H1 (cell line): ENCODE data around the gene PTAR1. TPM values are rescaled to one million over a fixed set of nuclear protein-coding genes. Genes with fewer than 3 reads are reported as not detected.
A peak's percentile ranks its signal among the peaks of the same experiment; 100 is the strongest.

Source experiments
- CTCF ChIA-PET: fragments of 300-600 bp; sonication (Branson Sonifier 250); formaldehyde crosslinking; loops from one replicate; lab custom pipeline; 2021; ENCODE audit not compliant: partially characterized antibody; lab: Charles Lee
- POLR2A ChIA-PET: fragments of 300-600 bp; sonication (Branson Sonifier 250); formaldehyde crosslinking; loops from one replicate; lab custom pipeline; 2021; ENCODE audit warnings: inconsistent platforms; ENCODE audit not compliant: partially characterized antibody; lab: Charles Lee
- DNase-seq, 2 experiments: peaks; one replicate each; pipeline versions ENCODE4 v3.0.0 to v3.0.0-alpha.2; 2010 to 2022; ENCODE audit warnings: low spot score in 2 of 2, low read depth in 1 of 2, mixed read lengths in 1 of 2
- FAIRE-seq: peaks from 2 replicates; lab custom pipeline; 2011; peaks lifted over from hg19 to GRCh38; lab: Jason Lieb, UNC
- H2AFZ ChIP-seq: 2 replicates; pipeline ENCODE4 v1.8.1; 2012; ENCODE audit warnings: low read length, inconsistent platforms
- H2AK5ac ChIP-seq: 2 replicates; pipeline ENCODE4 v1.6.1; 2013; ENCODE audit warnings: low read depth, low read length
- H2BK120ac ChIP-seq: replicated peaks from 2 replicates; pipeline ENCODE3; 2013; ENCODE audit warnings: low read depth, low read length, inconsistent platforms
- H2BK12ac ChIP-seq: 2 replicates; pipeline ENCODE4 v1.6.1; 2013; ENCODE audit warnings: low read depth, low read length
- H2BK15ac ChIP-seq: 2 replicates; pipeline ENCODE4 v1.6.1; 2013; ENCODE audit warnings: low read length
- H2BK20ac ChIP-seq: 2 replicates; pipeline ENCODE4 v1.6.1; 2013; ENCODE audit warnings: low read length
- H2BK5ac ChIP-seq: 2 replicates; pipeline ENCODE4 v1.6.1; 2013; ENCODE audit warnings: low read depth, low read length
- H3K14ac ChIP-seq: 2 replicates; pipeline ENCODE4 v1.6.1; 2013; ENCODE audit warnings: inconsistent platforms; ENCODE audit not compliant: insufficient read length
- H3K18ac ChIP-seq: 2 replicates; pipeline ENCODE4 v1.6.1; 2013; ENCODE audit warnings: low read length; ENCODE audit errors: extremely low read depth
- H3K23ac ChIP-seq: 2 replicates; pipeline ENCODE4 v1.6.1; 2013; ENCODE audit warnings: inconsistent platforms; ENCODE audit not compliant: insufficient read length
- H3K23me2 ChIP-seq: 2 replicates; pipeline ENCODE4 v1.6.1; 2013; ENCODE audit warnings: low read depth, low read length
- H3K27ac ChIP-seq: 2 replicates; pipeline ENCODE4 v1.6.1; 2011; ENCODE audit warnings: low read depth, low read length, inconsistent platforms
- H3K27me3 ChIP-seq, 4 experiments: replicated peaks in 1 of 4; 1 replicate in 1 of 4; 2 replicates in 3 of 4; pipeline versions ENCODE4 v1.6.1 to v1.8.1; 2011 to 2013; ENCODE audit warnings: low read length in 3 of 4, mild to moderate bottlenecking in 3 of 4, inconsistent platforms in 2 of 4, mixed read lengths in 2 of 4, moderate library complexity in 1 of 4; ENCODE audit not compliant: control insufficient read depth in 3 of 4, insufficient read depth in 3 of 4; ENCODE audit errors: extremely low read depth in 1 of 4
- H3K36me3 ChIP-seq, 4 experiments: 2 replicates each; pipeline versions ENCODE4 v1.6.1 to v1.8.1; 2011 to 2013; ENCODE audit warnings: mild to moderate bottlenecking in 4 of 4, low read length in 3 of 4, moderate library complexity in 2 of 4, control low read depth in 1 of 4, inconsistent platforms in 1 of 4; ENCODE audit not compliant: insufficient read depth in 4 of 4, control insufficient read depth in 2 of 4
- H3K4ac ChIP-seq: replicated peaks from 2 replicates; pipeline ENCODE3; 2013; ENCODE audit warnings: low read length, low read depth, mixed read lengths, inconsistent platforms; ENCODE audit not compliant: insufficient read length
- H3K4me1 ChIP-seq, 4 experiments: replicated peaks in 1 of 4; 1 replicate in 1 of 4; 2 replicates in 3 of 4; pipeline versions ENCODE4 v1.6.1 to v1.8.1; 2011 to 2013; ENCODE audit warnings: low read length in 3 of 4, inconsistent platforms in 2 of 4, mixed read lengths in 1 of 4; ENCODE audit not compliant: insufficient read depth in 4 of 4, control insufficient read depth in 3 of 4
- H3K4me2 ChIP-seq, 2 experiments: 2 replicates each; pipeline versions ENCODE4 v1.6.1 to v1.8.1; 2011 to 2013; ENCODE audit warnings: low read depth in 2 of 2, low read length in 2 of 2, control low read depth in 1 of 2, inconsistent platforms in 1 of 2, mild to moderate bottlenecking in 1 of 2; ENCODE audit not compliant: insufficient read depth in 1 of 2
- H3K4me3 ChIP-seq, 4 experiments: fragments of 200-600, 300-600 bp in 1 of 4; sonication (generic), shearing (Covaris generic), sonication (Bioruptor Twin) in 1 of 4; 2 replicates each; pipeline versions ENCODE4 v1.5.1 to v1.8.1; 2011 to 2016; ENCODE audit warnings: low read length in 4 of 4, low read depth in 3 of 4, control low read depth in 2 of 4, inconsistent platforms in 2 of 4, mild to moderate bottlenecking in 2 of 4, mixed read lengths in 1 of 4, moderate library complexity in 1 of 4; ENCODE audit not compliant: insufficient read depth in 2 of 4; ENCODE audit errors: extremely low read depth in 1 of 4
- H3K56ac ChIP-seq: replicated peaks from 2 replicates; pipeline ENCODE3; 2013; ENCODE audit warnings: low read depth, mild to moderate bottlenecking, mixed read lengths, low read length, inconsistent platforms; ENCODE audit not compliant: insufficient read length
- H3K79me1 ChIP-seq: 2 replicates; pipeline ENCODE4 v1.6.1; 2013; ENCODE audit warnings: low read depth, low read length, control low read depth
- H3K79me2 ChIP-seq, 2 experiments: 2 replicates each; pipeline versions ENCODE4 v1.6.1 to v1.8.1; 2012 to 2013; ENCODE audit warnings: low read length in 2 of 2, mild to moderate bottlenecking in 2 of 2, inconsistent platforms in 1 of 2; ENCODE audit not compliant: insufficient read depth in 2 of 2, control insufficient read depth in 1 of 2
- H3K9ac ChIP-seq, 4 experiments: replicated peaks in 1 of 4; 1 replicate in 1 of 4; 2 replicates in 3 of 4; pipeline versions ENCODE4 v1.6.1 to v1.8.1; 2011 to 2013; ENCODE audit warnings: low read depth in 3 of 4, low read length in 3 of 4, control low read depth in 2 of 4, mild to moderate bottlenecking in 2 of 4, moderate library complexity in 2 of 4, inconsistent platforms in 1 of 4; ENCODE audit errors: extremely low read depth in 1 of 4
- H3K9me3 ChIP-seq, 2 experiments: 2 replicates each; pipeline versions ENCODE4 v1.6.1 to v1.8.1; 2012 to 2013; ENCODE audit warnings: mild to moderate bottlenecking in 2 of 2, moderate library complexity in 2 of 2, control low read depth in 1 of 2, inconsistent platforms in 1 of 2, low read depth in 1 of 2, low read length in 1 of 2, mixed read lengths in 1 of 2; ENCODE audit not compliant: insufficient read depth in 2 of 2
- H4K20me1 ChIP-seq, 2 experiments: replicated peaks in 1 of 2; 2 replicates each; pipeline versions ENCODE3 to v1.8.1; 2011 to 2013; ENCODE audit warnings: inconsistent platforms in 2 of 2, low read length in 2 of 2, mild to moderate bottlenecking in 1 of 2; ENCODE audit not compliant: insufficient read depth in 2 of 2, control insufficient read depth in 1 of 2
- H4K5ac ChIP-seq: 2 replicates; pipeline ENCODE4 v1.6.1; 2013; ENCODE audit warnings: low read length, low read depth, mixed read lengths, inconsistent platforms; ENCODE audit not compliant: insufficient read length
- H4K8ac ChIP-seq: 2 replicates; pipeline ENCODE4 v1.8.0; 2013; ENCODE audit warnings: mild to moderate bottlenecking, moderate library complexity, low read length, inconsistent platforms; ENCODE audit not compliant: insufficient read depth; ENCODE audit errors: extremely low read depth
- H4K91ac ChIP-seq: replicated peaks from 2 replicates; pipeline ENCODE3; 2013; ENCODE audit warnings: low read length, mixed read lengths, inconsistent platforms; ENCODE audit not compliant: insufficient read length
- ASH2L ChIP-seq: fragments of 200-600, 300-600 bp; sonication (generic); IDR thresholded peaks from one replicate; pipeline ENCODE4 v1.7.1; 2017; ENCODE audit warnings: low read length
- CBX8 ChIP-seq: fragments of 300-800, 300-1000 bp; sonication (generic); IDR thresholded peaks from 2 replicates; pipeline ENCODE4 v1.7.1; 2016; ENCODE audit warnings: low read depth, low read length, borderline replicate concordance
- EZH2 ChIP-seq: fragments of 200-600 bp; sonication (generic); IDR thresholded peaks from 2 replicates; pipeline ENCODE4 v1.7.1; 2012; ENCODE audit warnings: low read depth, mild to moderate bottlenecking, moderate library complexity, low read length, inconsistent platforms; ENCODE audit not compliant: severe bottlenecking
- FOSL1 ChIP-seq: IDR thresholded peaks from 2 replicates; pipeline ENCODE4 v1.6.1; 2011; ENCODE audit warnings: mild to moderate bottlenecking, low read depth, low read length, moderate library complexity; ENCODE audit not compliant: insufficient read depth
- NRF1 ChIP-seq: IDR thresholded peaks from 2 replicates; pipeline ENCODE4 v1.6.1; 2011; ENCODE audit warnings: mild to moderate bottlenecking, low read depth, low read length, improper control_type of control experiment
- RAD21 ChIP-seq, 2 experiments: IDR thresholded peaks in 1 of 2; conservative IDR thresholded peaks in 1 of 2; 2 replicates each; pipeline ENCODE4 v1.6.1; 2011; ENCODE audit warnings: low read depth in 2 of 2, low read length in 2 of 2, improper control_type of control experiment in 1 of 2, inconsistent platforms in 1 of 2, mild to moderate bottlenecking in 1 of 2, moderate library complexity in 1 of 2
- SAP30 ChIP-seq: fragments of 300-600 bp; sonication (generic); IDR thresholded peaks from 2 replicates; pipeline ENCODE4 v1.7.1; 2012; ENCODE audit warnings: low read length, moderate library complexity, mild to moderate bottlenecking, inconsistent platforms; ENCODE audit not compliant: insufficient read depth, insufficient replicate concordance
- SIN3A ChIP-seq, 2 experiments: IDR thresholded peaks in 1 of 2; conservative IDR thresholded peaks in 1 of 2; 2 replicates each; pipeline ENCODE4 v1.6.1; 2011 to 2012; ENCODE audit warnings: low read length in 2 of 2, improper control_type of control experiment in 1 of 2, low read depth in 1 of 2, mild to moderate bottlenecking in 1 of 2
- SP1 ChIP-seq: IDR thresholded peaks from 2 replicates; pipeline ENCODE4 v1.6.1; 2011; ENCODE audit warnings: low read depth, low read length
- SP2 ChIP-seq: IDR thresholded peaks from 2 replicates; pipeline ENCODE4 v1.6.1; 2012; ENCODE audit warnings: mild to moderate bottlenecking, low read length, inconsistent platforms
- SRF ChIP-seq: IDR thresholded peaks from 2 replicates; pipeline ENCODE4 v1.6.1; 2011; ENCODE audit warnings: mild to moderate bottlenecking, low read depth, low read length, moderate library complexity
- TBP ChIP-seq: IDR thresholded peaks from 2 replicates; pipeline ENCODE4 v1.6.1; 2011; ENCODE audit warnings: low read depth, low read length, improper control_type of control experiment
- TEAD4 ChIP-seq: IDR thresholded peaks from 2 replicates; pipeline ENCODE4 v1.6.1; 2012; ENCODE audit warnings: low read depth, low read length, inconsistent platforms, mixed read lengths
- ZNF274 ChIP-seq: IDR thresholded peaks from 2 replicates; pipeline ENCODE4 v1.7.0; 2012; ENCODE audit warnings: low read length, borderline replicate concordance; ENCODE audit errors: extremely low read depth
- WGBS, 2 experiments: shearing (Covaris generic) in 1 of 2; methylation state at CpG; one replicate each; pipeline versions ENCODE4 v1.1.6 to v1.1.7; 2013 to 2015; ENCODE audit warnings: low lambda C conversion rate in 2 of 2, mixed read lengths in 2 of 2, inconsistent platforms in 1 of 2, low coverage in 1 of 2, missing lambda C conversion rate in 1 of 2; ENCODE audit not compliant: insufficient replicate concordance in 2 of 2, insufficient coverage in 1 of 2, insufficient read length in 1 of 2; ENCODE audit errors: extremely low coverage in 1 of 2, missing lambda C conversion rate in 1 of 2; 5-methylcytosine and 5-hydroxymethylcytosine counted together
- polyA plus RNA-seq, 7 experiments: library from polyadenylated mRNA; depleted of rRNA in 3 of 7; stranded (reverse) in 5 of 7; unstranded in 2 of 7; fragments of >200 nt in 5 of 7; fragments of 200-250 nt in 2 of 7; gene quantifications; 1 replicate in 5 of 7; 2 replicates in 1 of 7; 4 replicates in 1 of 7; pipeline versions ENCODE4 v1.2.1 to v1.2.3, GENCODE V29; 2011 to 2013; ENCODE audit warnings: missing spikeins in 2 of 7, mixed read lengths in 2 of 7
- total RNA-seq: library from RNA; stranded (reverse); fragmentation: NEBNext Ultra II Directional; extraction: Animal tissue kit (Norgen Biotek cat#: 25700); gene quantifications from 2 replicates; pipeline ENCODE4 v1.2.1, GENCODE V29; 2021

PTAR1 gene
- total and polyA plus RNA-seq, 2 of the 8 experiments (the other 6 are each of a cell fraction or from before 2014, with no cell fraction given) = 19.5 to 84.9 TPM

DNA sequence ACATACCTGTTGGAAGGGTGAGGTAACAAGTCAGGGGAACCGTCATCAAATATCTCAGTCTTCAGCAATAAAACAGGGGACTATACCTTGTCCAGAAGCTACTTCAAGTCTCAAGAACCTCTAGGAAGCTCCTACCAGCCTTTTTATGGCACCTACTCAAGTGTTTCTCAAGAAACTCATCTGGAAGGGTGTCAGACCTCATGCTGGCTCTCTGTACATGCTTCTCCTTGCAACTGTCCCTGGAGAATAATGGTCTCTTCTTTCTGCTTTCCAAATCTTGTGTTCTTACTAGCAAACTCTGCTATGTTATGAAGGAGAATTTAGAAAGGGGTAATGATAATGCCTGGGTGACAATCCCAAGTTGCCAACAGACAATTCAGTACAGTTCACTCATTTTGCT, 8.3 kb upstream of the PTAR1 start:
- H3K4ac ChIP-seq = no peak overlapping the region
- FAIRE-seq (no peak), DNase-seq (no peak)
- no peak overlapping the region for H2BK5ac ChIP-seq
- H3K14ac ChIP-seq = no peak overlapping the region
- no peaks in the 10 kb centered on the region for H3K23me2 ChIP-seq
- H3K79me1 ChIP-seq = no peaks in the 10 kb centered on the region
- H2BK12ac ChIP-seq = no peak overlapping the region; the same call in 1 of the 2 replicates
- no peak overlapping the region for H3K27ac ChIP-seq
- H4K91ac ChIP-seq = no peak overlapping the region
- 0 out of 4 replicates have a peak, but pooled peaks cover 0 to 2% of the 10 kb centered on the region in 2 experiments for H3K9me3 ChIP-seq
- no peak overlapping the region for H4K8ac ChIP-seq
- no peak overlapping the region for H2AK5ac ChIP-seq
- WGBS, 2 experiments = 85% methylated on average over 1 of the region's 1 CpG; no CpG with 5 or more reads in 1 of the 2 experiments
- no peak overlapping the region for H3K23ac ChIP-seq
- no peaks in the 10 kb centered on the region for H3K27me3 ChIP-seq
- no peak overlapping the region for H3K18ac ChIP-seq
- H3K4me3 ChIP-seq = no peak overlapping the region
- no peak overlapping the region for H2AFZ ChIP-seq
- peak overlapping the region; percentile 53; the same call in 1 of the 2 replicates for H2BK20ac ChIP-seq
- no peaks in the 10 kb centered on the region for H3K79me2 ChIP-seq
- ChIA-PET POLR2A (interaction anchor here (1.0 kb wide), 1 partner anchor 9 kb away, joined by 3 read pairs; no protein-coding TSS in a partner anchor), CTCF (no interaction called here)
- no peak overlapping the region for H2BK15ac ChIP-seq
- no peak overlapping the region for H3K4me2 ChIP-seq
- H2BK120ac ChIP-seq = no peak overlapping the region
- no peak overlapping the region for H4K5ac ChIP-seq
- no peak overlapping the region for H3K9ac ChIP-seq
- no peaks in the 10 kb centered on the region for H4K20me1 ChIP-seq
- H3K36me3 ChIP-seq = no peaks in the 10 kb centered on the region
- H3K4me1 ChIP-seq = peaks cover 0 to 4% (median 1%) of the 10 kb centered on the region in 4 experiments; a peak in 3 of 7 replicates
- no peak overlapping the region for H3K56ac ChIP-seq
- TF ChIP-seq NRF1 = no peak
- TF ChIP-seq ASH2L = no peak
- TF ChIP-seq TEAD4 = no peak
- no peak for TF ChIP-seq SAP30
- no peak for TF ChIP-seq SIN3A (conservative IDR thresholded peaks at IDR 0.05 in 1 of 2, IDR thresholded peaks at IDR 0.05 in 1 of 2; ENCODE audit: low read depth in 1 of 2, low read length in 2 of 2)
- no peak for TF ChIP-seq EZH2
- no peak for TF ChIP-seq SRF
- TF ChIP-seq SP2 = no peak
- no peak for TF ChIP-seq SP1
- TF ChIP-seq TBP = no peak
- no peak for TF ChIP-seq FOSL1
- TF ChIP-seq ZNF274 = no peak
- no peak for TF ChIP-seq CBX8
- TF ChIP-seq RAD21 (IDR thresholded peaks at IDR 0.05 in 1 of 2, conservative IDR thresholded peaks at IDR 0.05 in 1 of 2; ENCODE audit: low read depth in 2 of 2, low read length in 2 of 2) = no peak
